Measurements from ENCODE around the gene KCTD10.
A peak's percentile ranks its signal among the peaks of the same experiment; 100 is the strongest.
"Not testable (repeated sequence)": the region's sequence is repeated elsewhere in the genome, so short reads cannot be mapped to it uniquely, and the experiment has no call there.

The KCTD10 gene

GRCh38 chr12:109448272-109448671 is 28.8 kb downstream of the KCTD10 start:
- no peak for DNase-seq (ENCODE audit: low spot score)

DNA sequence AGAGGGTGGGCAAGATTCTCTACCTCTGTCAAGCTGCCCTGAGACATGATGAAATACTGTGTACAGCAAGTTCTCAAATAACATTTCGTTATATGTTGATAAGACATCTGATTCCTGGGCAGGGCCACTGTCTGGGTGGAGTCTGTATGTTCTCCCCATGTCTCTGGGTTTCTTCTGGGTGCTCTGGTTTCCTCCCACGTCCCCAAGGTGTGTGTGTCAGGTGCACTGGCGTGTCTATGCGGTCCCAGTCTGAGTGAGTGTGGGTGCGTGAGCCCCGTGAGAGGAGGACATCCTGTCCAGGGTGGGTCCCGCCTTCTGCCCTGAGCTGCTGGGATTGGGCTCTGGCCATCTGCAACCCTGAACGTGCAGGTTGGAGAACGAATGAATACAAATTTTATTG is 29.6 kb downstream of the KCTD10 start:
- DNase-seq (ENCODE audit: low spot score) = no peak

GRCh38 chr12:109446869-109447268 is 30.2 kb downstream of the KCTD10 start:
- DNase-seq (ENCODE audit: low spot score) = no peak

DNA sequence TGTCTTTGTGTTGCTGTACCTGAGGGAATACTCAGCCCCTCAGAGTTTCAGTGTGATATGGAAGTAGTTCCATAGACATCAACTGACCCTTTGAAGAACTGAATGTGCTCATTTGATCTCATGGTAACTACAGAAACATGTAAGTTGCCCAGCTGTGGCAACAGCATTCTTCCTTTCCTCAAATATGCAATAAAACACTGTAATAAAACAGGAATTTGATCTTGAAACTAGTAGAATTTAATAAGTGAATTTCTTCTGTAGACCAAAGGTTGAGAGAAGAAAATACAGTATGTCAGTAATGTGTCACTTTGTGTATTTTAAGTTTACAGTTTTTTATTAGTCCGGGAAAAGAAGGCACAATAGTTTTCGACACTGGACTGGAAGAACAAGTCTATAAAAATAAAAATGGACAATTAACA is 31.9 kb downstream of the KCTD10 start:
- DNase-seq (ENCODE audit: low spot score) = no peak

- no peak for DNase-seq (ENCODE audit: low spot score)
Measured at GRCh38 chr12:109444259-109444658, 32.8 kb downstream of the KCTD10 start.

GRCh38 chr12:109443794-109444193 is 33.3 kb downstream of the KCTD10 start:
- no peak for DNase-seq (ENCODE audit: low spot score)

GRCh38 chr12:109440851-109441490 is 36.1 kb downstream of the KCTD10 start:
- DNase-seq (ENCODE audit: low spot score) = no peak

DNA sequence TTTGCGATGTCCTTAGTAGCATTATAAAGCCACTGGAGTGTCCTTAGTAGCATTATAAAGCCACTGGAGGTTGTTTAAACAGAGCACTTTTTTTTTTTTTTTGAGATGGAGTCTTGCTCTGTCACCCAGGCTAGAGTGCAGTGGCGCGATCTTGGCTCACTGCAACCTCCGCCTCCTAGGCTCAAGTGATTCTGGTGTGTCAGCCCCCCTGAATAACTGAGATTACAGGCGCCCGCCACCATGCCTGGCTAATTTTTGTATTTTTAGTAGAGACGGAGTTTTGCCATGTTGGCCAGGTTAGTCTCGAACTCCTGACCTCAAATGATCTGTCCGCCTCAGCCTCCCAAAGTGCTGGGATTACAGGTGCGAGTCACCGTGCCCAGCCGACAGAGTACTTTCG is 37.1 kb downstream of the KCTD10 start:
- not testable (repeated sequence) for DNase-seq (ENCODE audit: low spot score)

DNA sequence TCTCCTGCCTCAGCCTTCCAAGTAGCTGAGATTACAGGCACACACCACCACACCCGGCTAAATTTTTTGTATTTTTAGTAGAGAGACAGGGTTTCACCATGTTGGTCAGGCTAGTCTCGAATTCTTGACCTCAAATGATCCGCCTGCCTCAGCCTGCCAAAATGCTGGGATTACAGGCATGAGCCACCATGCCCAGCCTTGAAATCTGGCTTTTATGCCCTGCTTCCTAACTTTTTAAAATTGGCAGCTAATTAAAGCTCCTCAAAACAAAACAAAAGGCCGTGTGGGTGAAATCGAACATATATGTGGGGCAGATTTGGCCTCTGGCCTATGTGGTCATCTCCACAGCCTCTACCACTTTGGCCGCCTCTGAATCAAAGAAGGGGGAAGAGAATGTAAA is 37.9 kb downstream of the KCTD10 start:
- no peak for DNase-seq (ENCODE audit: low spot score)

DNA sequence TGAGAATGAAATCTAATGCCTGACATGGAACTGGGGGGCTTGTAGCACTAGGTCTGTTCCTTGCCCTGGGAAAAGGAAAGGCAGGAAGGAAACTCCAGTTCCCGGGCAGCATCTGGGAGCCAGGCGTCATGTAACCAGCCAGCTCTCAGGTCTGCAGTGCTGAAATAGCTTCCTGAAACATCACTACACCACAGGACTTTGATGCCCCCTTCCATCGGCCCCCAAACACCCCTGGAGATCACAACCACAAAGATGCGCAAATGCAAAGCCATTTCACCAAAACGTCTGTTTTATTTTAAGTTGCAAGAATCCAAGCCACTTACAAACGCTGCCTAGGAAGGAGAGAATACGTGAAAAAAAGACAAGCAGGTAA is 40.9 kb downstream of the KCTD10 start:
- no peak for DNase-seq (ENCODE audit: low spot score)

DNA sequence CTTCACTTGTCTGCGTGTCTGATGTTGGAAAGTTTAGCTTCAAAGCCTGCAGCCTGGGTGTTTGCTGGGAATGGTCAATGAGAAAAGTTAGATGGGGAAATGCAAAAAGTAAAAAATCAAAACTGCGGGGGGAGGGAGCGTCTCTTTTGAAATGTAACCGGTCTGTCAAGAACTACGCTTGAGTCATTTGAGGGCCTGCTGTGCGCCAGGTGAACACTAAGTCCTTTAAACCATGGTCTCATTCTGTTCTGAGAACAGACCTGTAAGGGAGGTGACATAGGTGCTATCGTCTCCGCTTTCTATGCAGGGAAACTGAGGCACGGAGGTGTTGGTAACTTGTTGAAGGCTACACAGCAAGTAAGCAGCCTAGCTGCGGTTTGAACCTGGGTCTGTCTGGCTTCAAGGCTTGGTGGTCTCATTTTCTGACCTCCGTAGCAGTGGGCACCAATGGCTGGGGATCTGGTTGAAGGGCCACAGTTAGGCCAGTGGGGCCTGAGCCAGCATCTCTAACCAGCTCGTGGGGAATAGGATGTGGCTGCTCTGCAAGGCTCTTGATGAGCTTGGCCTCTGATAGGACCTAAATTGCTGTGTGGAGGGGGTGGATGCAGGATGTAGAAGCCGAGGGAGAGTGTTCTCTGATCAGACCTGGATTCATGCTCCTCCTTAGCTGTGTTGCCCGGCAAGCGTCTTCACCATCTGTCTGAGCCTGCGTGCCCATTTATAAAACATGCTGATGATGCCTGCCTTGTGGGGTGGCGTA is 41.5 kb downstream of the KCTD10 start:
- no peak for DNase-seq (ENCODE audit: low spot score)

GRCh38 chr12:109434582-109434981 is 42.5 kb downstream of the KCTD10 start:
- no peak for DNase-seq (ENCODE audit: low spot score)

GRCh38 chr12:109433618-109434017 is 43.5 kb downstream of the KCTD10 start:
- DNase-seq (ENCODE audit: low spot score) = no peak

- peak; percentile 76 for DNase-seq (ENCODE audit: low spot score)
Measured at GRCh38 chr12:109432842-109433304, 44.2 kb downstream of the KCTD10 start.

- DNase-seq (ENCODE audit: low spot score) = no peak
Measured at GRCh38 chr12:109432431-109432830, 44.7 kb downstream of the KCTD10 start.

GRCh38 chr12:109430244-109430643 is 46.9 kb downstream of the KCTD10 start:
- no peak for DNase-seq (ENCODE audit: low spot score)

GRCh38 chr12:109428804-109429203 is 48.3 kb downstream of the KCTD10 start:
- not testable (repeated sequence) for DNase-seq (ENCODE audit: low spot score)

GRCh38 chr12:109428037-109428629 is 49.0 kb downstream of the KCTD10 start:
- DNase-seq (ENCODE audit: low spot score) = peak; percentile 74

- DNase-seq (ENCODE audit: low spot score) = no peak
Measured at GRCh38 chr12:109423392-109423791, 53.7 kb downstream of the KCTD10 start.

- no peak for DNase-seq (ENCODE audit: low spot score)
Measured at GRCh38 chr12:109422251-109422650, 54.8 kb downstream of the KCTD10 start.

- DNase-seq (ENCODE audit: low spot score) = no peak
Measured at GRCh38 chr12:109421355-109422087, 55.6 kb downstream of the KCTD10 start.

GRCh38 chr12:109418848-109419480 is 58.1 kb downstream of the KCTD10 start:
- no peak for DNase-seq (ENCODE audit: low spot score)
